ENCODE results near the gene NECTIN3. TPM values are rescaled to one million over a fixed set of nuclear protein-coding genes. Genes with fewer than 3 reads are reported as not detected.

The NECTIN3 gene
- total RNA-seq, 2 donors from 2014 or later, result 5.8 to 9.1 TPM

DNA sequence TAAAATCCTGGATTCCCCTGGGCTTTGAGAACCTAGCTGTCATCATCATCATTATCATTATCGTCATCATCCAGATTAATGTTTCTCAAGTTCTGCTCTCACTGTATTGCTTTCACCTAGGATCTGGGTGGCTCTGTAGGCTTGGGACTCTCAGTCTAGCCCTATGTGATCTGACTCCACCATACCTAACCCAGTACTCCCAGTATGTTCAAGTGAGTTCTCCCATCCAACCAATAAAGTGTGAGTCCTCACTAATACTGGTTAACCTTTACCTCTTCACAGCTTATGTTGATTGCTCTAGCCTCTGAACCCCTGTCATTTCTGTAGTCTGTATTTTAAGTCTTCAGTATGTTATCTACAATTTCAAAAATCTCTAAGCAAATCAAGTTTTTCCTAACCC is 102.3 kb downstream of the NECTIN3 start:
- Mint-ChIP-seq H3K4me1 (ENCODE audit: low read depth) (no peaks in the 10 kb centered on the region), H3K9me3 (peaks cover 2 to 4% of the 10 kb centered on the region in 2 donors), H3K36me3 (ENCODE audit: insufficient read depth in 2 of 2) (no peaks in the 10 kb centered on the region), H3K27me3 (ENCODE audit: low read depth) (no peaks in the 10 kb centered on the region), H3K4me3 (no peak overlapping the region), H3K27ac (no peak overlapping the region)
- ATAC-seq (replicated peaks in 1 of 2) (no peak), DNase-seq (no peak)

DNA sequence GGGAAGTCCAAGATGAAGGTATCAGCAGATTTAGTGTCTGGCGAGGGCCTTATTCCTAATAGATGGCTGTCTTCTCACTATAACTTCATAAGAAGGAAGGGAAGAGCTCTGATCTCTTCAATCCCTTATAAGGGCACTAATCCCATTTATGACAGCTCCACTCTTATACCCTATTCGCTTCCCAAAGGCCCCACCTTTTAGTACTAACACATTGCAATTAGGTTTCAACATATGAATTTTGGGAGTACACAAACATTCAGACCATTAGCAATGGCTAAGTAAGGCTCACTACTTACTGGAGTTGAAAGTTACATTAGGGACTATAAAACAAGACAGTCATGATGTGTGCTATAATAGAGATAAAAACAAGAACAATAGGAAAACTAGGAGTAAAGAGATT is 118.9 kb downstream of the NECTIN3 start:
- no peaks in the 10 kb centered on the region for H3K27me3 Mint-ChIP-seq (ENCODE audit: low read depth)
- H3K27ac Mint-ChIP-seq, result no peak overlapping the region
- H3K9me3 Mint-ChIP-seq, result no peaks in the 10 kb centered on the region
- no peak for ATAC-seq (replicated peaks in 1 of 2)
- no peak overlapping the region for H3K4me3 Mint-ChIP-seq
- H3K4me1 Mint-ChIP-seq (ENCODE audit: low read depth), result peaks cover 6% of the 10 kb centered on the region
- no peak for DNase-seq
- H3K36me3 Mint-ChIP-seq (ENCODE audit: insufficient read depth in 2 of 2), result no peaks in the 10 kb centered on the region

DNA sequence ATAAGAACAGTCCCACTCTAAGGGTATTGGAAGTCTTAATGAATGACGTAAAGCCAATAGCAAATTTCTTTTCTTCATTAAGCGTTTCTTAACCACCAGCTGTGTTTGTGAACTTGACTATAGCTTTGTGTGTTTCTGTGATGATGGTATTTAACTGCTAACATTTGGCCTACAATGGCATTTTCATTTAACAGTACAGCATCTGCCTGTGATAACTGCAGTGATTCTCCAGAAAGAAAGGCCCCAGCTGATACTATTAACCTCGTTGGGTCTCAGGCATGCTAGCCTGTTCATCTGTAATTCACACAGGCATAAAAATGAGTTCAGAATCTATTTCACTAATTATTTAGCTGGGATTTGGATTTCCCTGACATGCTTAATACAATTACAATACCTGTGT is 121.9 kb downstream of the NECTIN3 start:
- no peak overlapping the region for H3K4me3 Mint-ChIP-seq
- H3K4me1 Mint-ChIP-seq (ENCODE audit: low read depth), result peaks cover 6% of the 10 kb centered on the region
- H3K27me3 Mint-ChIP-seq (ENCODE audit: low read depth), result no peaks in the 10 kb centered on the region
- H3K36me3 Mint-ChIP-seq (ENCODE audit: insufficient read depth in 2 of 2), result no peaks in the 10 kb centered on the region
- no peaks in the 10 kb centered on the region for H3K9me3 Mint-ChIP-seq
- DNase-seq, result no peak
- ATAC-seq (replicated peaks in 1 of 2), result no peak
- no peak overlapping the region for H3K27ac Mint-ChIP-seq

DNA sequence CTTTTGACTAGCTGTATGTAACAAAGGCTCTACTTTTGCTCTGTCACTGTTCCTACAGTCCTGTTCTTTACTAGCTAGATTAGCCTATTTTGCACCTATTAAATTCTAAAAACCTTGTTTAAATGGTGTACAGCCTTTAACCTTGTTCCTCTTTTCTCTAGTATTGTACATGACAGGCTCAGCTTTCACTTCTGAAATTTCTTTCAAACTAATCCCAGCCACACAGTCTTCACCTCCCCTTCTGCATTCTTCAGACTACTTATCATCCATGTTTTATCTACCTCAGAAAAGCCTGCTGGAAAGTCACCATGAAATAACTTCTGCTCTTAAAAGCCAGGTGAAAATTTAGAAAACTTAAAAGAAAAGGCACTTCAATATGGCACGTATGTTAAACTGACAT is 122.4 kb downstream of the NECTIN3 start:
- ATAC-seq (replicated peaks in 1 of 2) (no peak), DNase-seq (no peak)
- Mint-ChIP-seq H3K4me3 (no peak overlapping the region), H3K4me1 (ENCODE audit: low read depth) (peaks cover 6% of the 10 kb centered on the region), H3K27ac (no peak overlapping the region), H3K36me3 (ENCODE audit: insufficient read depth in 2 of 2) (no peaks in the 10 kb centered on the region), H3K9me3 (no peaks in the 10 kb centered on the region), H3K27me3 (ENCODE audit: low read depth) (no peaks in the 10 kb centered on the region)

DNA sequence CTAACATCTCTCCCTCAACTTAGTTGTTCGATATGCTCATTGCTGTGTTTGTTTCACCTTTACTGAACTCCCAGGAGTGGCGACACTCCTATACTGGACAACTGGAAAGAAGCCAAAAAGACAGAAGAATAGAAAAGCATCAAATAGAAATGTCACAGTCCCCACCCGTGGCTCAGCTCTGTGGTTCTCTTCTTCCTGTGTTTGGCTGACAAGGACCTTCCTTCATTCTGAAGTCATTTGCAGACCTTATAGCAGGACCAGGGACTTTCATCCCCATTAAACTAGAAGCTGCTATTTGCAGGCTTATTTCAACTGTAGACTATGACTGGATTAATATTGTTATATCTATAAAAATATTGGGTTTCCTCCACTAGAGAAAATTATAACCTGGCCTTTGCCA is 125.9 kb downstream of the NECTIN3 start:
- ATAC-seq (replicated peaks in 1 of 2), result no peak
- H3K9me3 Mint-ChIP-seq, result no peaks in the 10 kb centered on the region
- H3K4me1 Mint-ChIP-seq (ENCODE audit: low read depth), result no peaks in the 10 kb centered on the region
- no peak for DNase-seq
- no peak overlapping the region for H3K27ac Mint-ChIP-seq
- no peak overlapping the region for H3K4me3 Mint-ChIP-seq
- H3K36me3 Mint-ChIP-seq (ENCODE audit: insufficient read depth in 2 of 2), result no peaks in the 10 kb centered on the region
- no peaks in the 10 kb centered on the region for H3K27me3 Mint-ChIP-seq (ENCODE audit: low read depth)

DNA sequence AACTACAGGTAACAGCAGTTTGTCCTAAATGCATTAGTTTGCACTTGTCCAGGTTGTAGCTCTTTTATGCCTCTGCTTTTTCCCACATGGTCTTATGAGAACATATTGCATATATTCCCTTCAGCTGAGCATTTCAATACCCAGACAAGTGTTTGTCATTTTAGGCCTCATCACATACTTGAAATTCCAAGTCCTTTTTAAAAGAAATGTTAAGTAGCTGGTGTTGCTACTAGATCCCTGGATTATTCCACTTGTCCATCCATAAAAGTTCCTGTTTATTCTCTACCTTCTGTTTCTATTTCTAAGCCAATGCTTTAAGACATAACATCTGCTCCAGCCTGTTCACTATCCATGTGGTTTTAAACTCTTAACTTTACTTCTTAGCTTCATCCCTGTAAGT is 128.4 kb downstream of the NECTIN3 start:
- Mint-ChIP-seq H3K4me3 (no peak overlapping the region), H3K4me1 (ENCODE audit: low read depth) (no peaks in the 10 kb centered on the region), H3K27ac (no peak overlapping the region), H3K27me3 (ENCODE audit: low read depth) (no peaks in the 10 kb centered on the region), H3K36me3 (ENCODE audit: insufficient read depth in 2 of 2) (no peaks in the 10 kb centered on the region), H3K9me3 (no peaks in the 10 kb centered on the region)
- ATAC-seq (replicated peaks in 1 of 2) (no peak), DNase-seq (no peak)

DNA sequence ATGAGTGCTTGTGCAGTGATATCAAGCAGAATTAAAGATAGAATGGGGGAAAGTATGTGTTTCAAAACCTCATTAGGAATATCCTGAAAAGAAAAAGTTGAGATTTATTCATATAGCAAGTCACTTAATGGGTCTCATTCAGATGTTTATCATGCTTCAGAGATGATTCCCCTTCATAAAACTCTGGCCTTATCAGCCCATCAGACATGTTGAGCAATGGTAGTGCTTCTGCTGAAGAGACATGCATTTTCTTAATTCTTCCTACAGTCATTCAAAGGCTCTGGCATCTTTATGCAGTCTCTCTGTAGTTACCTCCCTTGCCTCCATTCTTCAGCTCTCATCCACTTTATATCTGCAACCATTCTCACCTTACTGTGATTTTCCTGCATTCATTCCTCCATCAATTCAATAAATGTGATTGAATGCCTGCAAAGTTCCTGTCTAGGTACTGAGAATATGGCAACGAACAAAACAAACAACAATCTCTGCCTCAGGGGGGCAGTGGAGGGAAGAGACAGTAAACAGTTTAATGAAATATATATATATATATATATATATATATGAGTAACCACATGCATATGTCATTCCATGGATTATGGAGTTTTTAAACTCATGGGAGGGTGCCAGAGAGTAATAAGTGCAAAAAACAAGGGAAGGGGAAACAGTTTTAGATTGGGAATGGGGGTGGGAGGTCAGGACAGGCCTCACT is 138.5 kb downstream of the NECTIN3 start:
- Mint-ChIP-seq H3K27me3 (ENCODE audit: low read depth) (no peaks in the 10 kb centered on the region), H3K4me3 (no peak overlapping the region), H3K36me3 (ENCODE audit: insufficient read depth in 2 of 2) (no peaks in the 10 kb centered on the region), H3K9me3 (no peaks in the 10 kb centered on the region), H3K4me1 (ENCODE audit: low read depth) (no peaks in the 10 kb centered on the region), H3K27ac (no peak overlapping the region)
- DNase-seq (no peak), ATAC-seq (replicated peaks in 1 of 2) (peak in 1 of 2 donors; percentile 26)

DNA sequence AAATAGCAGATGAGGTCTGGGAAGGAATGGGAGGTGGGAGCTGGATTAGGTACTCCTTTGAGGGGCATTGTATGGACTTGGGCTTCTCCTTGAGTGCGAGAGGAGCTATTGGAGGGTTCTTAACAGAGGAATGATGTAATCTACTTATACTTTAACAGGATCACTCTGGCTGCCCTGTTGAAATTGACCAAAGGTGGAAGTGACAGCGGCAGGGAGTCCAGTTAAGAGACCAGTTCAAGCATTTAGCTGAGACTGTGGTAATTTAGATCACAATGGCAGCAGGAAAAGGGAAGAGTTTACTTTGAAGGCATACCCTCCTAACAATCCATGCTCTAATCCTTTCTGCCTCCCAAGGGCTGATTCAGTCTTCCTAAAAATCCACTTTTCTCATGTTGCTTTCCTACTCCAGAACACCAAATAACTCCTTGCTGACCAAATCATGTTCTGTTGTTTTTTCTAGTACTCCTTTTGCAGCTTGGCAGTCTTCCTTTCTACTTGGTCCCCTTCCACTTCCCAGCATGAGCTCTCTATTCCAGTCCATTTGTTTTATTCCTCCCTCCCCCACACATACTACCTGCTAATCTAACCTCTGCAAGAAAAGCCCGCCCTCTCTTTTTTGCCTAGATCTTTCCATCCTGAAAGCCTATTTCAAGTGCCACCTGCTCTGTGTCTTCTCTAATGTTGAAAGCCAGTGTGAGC is 139.4 kb downstream of the NECTIN3 start:
- H3K4me3 Mint-ChIP-seq, result no peak overlapping the region
- H3K36me3 Mint-ChIP-seq (ENCODE audit: insufficient read depth in 2 of 2), result no peaks in the 10 kb centered on the region

DNA sequence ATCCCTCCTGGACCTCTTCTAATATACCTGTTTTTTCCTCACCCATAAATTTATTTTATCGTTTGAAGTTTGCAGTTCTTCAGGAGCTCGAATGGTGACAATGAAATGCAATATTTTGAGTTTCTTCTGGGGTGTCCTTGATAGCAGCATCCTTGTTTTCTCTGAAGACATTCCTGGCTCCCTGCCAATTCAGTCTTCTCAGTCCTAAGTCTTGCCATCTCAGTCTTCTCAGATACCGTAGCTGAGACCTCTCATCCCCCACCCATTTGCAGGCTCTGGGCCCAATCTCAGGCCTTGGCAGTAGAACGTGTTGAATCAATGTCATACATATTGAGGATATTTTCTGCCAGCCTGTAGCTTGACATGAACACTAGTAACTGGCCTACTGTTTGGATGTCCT is 140.9 kb downstream of the NECTIN3 start:
- Mint-ChIP-seq H3K4me1 (ENCODE audit: low read depth) (no peaks in the 10 kb centered on the region), H3K36me3 (ENCODE audit: insufficient read depth in 2 of 2) (no peaks in the 10 kb centered on the region), H3K27ac (no peak overlapping the region), H3K4me3 (no peak overlapping the region), H3K27me3 (ENCODE audit: low read depth) (no peaks in the 10 kb centered on the region), H3K9me3 (no peaks in the 10 kb centered on the region)
- DNase-seq (no peak), ATAC-seq (replicated peaks in 1 of 2) (no peak)

More for the DNA sequence above, 139.4 kb downstream of the NECTIN3 start:
- H3K9me3 Mint-ChIP-seq, result no peaks in the 10 kb centered on the region
- no peak overlapping the region for H3K27ac Mint-ChIP-seq
- H3K27me3 Mint-ChIP-seq (ENCODE audit: low read depth), result no peaks in the 10 kb centered on the region
- no peak for DNase-seq
- ATAC-seq (replicated peaks in 1 of 2), result no peak
- H3K4me1 Mint-ChIP-seq (ENCODE audit: low read depth), result no peaks in the 10 kb centered on the region

DNA sequence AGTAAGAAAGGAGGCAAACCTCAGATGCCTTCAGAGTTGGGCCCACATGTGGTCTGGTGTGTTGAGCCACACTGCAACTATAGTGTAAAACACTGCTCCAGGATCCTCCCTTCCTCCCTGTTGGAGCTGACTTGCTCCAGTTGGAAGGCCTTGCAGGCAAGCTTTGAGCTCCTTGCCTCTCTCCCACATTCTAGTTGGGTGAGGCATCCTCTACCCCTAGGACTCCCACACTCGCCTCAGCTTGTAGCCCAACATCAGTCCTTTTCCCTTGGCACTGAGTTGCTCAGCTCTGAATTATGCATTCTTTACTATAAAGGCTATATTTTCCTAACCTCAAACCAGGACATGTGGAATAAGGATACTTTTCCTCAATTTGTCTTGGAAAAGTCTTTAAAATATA is 143.9 kb downstream of the NECTIN3 start:
- Mint-ChIP-seq H3K27ac (no peak overlapping the region), H3K27me3 (ENCODE audit: low read depth) (no peaks in the 10 kb centered on the region), H3K36me3 (ENCODE audit: insufficient read depth in 2 of 2) (no peaks in the 10 kb centered on the region), H3K4me1 (ENCODE audit: low read depth) (no peaks in the 10 kb centered on the region), H3K9me3 (no peaks in the 10 kb centered on the region), H3K4me3 (no peak overlapping the region)
- DNase-seq (no peak), ATAC-seq (replicated peaks in 1 of 2) (no peak)

DNA sequence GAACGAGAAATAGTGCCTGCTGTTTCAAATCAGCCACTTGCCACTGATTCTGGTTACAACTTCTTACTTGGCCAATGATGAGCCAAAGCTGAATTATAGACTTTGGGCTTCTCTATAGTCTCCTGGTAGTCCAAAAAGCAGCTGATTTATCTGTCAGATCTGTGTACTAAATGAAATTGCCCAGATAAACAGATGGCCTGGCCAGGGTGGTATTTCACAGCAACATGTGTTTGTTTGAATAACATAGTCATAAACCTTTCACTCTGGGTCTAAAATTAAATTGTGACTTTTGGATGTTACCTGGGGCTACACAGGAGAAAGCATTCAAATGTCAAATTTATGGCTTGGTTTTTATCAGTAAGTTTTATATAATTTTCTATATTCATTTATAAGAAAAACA is 147.0 kb downstream of the NECTIN3 start:
- Mint-ChIP-seq H3K4me3 (no peak overlapping the region), H3K9me3 (no peaks in the 10 kb centered on the region), H3K27ac (no peak overlapping the region), H3K27me3 (ENCODE audit: low read depth) (no peaks in the 10 kb centered on the region), H3K36me3 (ENCODE audit: insufficient read depth in 2 of 2) (no peaks in the 10 kb centered on the region), H3K4me1 (ENCODE audit: low read depth) (no peaks in the 10 kb centered on the region)
- no peak for DNase-seq
- ATAC-seq (replicated peaks in 1 of 2), result no peak

DNA sequence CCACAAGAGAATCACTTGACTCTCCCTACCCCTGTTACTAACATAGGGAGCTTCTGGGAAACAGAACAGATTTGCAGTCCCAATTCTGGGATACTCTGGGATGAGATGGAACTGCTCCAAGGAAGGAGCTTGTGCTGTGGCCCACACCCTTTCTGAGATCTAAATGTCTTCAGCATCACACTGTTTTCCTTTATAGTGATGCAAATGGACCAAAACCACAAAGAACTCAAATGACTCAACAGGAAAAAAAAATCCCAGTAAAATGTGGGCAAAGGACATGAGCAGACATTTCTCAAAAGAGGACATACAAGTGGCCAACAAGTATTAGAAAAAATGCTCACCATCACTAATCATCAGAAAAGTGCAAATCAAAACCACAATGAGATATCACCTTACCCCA is 155.6 kb downstream of the NECTIN3 start:
- H3K4me1 Mint-ChIP-seq (ENCODE audit: low read depth), result peaks cover 12% of the 10 kb centered on the region
- no peak for DNase-seq
- no peak overlapping the region for H3K4me3 Mint-ChIP-seq
- H3K36me3 Mint-ChIP-seq (ENCODE audit: insufficient read depth in 2 of 2), result peaks cover 0 to 2% of the 10 kb centered on the region in 2 donors
- H3K27ac Mint-ChIP-seq, result no peak overlapping the region
- H3K27me3 Mint-ChIP-seq (ENCODE audit: low read depth), result no peaks in the 10 kb centered on the region
- H3K9me3 Mint-ChIP-seq, result peaks cover 4 to 7% of the 10 kb centered on the region in 2 donors
- no peak for ATAC-seq (replicated peaks in 1 of 2)

DNA sequence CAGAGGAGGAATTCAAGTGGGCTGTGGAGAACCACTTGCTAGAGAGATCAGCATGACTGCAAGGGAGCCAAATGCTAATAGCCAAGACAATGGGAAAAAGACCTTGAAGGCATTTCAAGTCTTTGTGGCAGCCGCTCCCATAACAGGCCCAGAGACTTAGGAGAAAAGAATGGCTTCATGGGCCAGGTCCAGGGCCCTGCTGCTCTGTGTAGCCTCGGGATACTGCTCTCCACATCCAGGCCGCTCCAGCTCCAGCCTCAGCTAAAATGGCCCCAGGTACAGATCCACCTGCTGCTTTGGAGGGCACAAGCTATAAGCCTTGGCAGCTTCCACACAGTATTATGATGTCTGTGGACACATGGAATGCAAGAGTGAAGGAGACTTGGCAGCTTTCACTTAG is 157.7 kb downstream of the NECTIN3 start:
- H3K27ac Mint-ChIP-seq, result no peak overlapping the region
- peaks cover 0 to 2% of the 10 kb centered on the region in 2 donors for H3K36me3 Mint-ChIP-seq (ENCODE audit: insufficient read depth in 2 of 2)
- H3K27me3 Mint-ChIP-seq (ENCODE audit: low read depth), result no peaks in the 10 kb centered on the region
- DNase-seq, result no peak
- H3K4me1 Mint-ChIP-seq (ENCODE audit: low read depth), result peaks cover 12% of the 10 kb centered on the region
- H3K4me3 Mint-ChIP-seq, result no peak overlapping the region
- no peak for ATAC-seq (replicated peaks in 1 of 2)
- peaks cover 4 to 7% of the 10 kb centered on the region in 2 donors for H3K9me3 Mint-ChIP-seq

Data from activated T-cell treated with anti-CD3 and anti-CD28 coated beads, Interleukin-2, amount 50 U/mL, for 72 hours (primary cell).